Gastrocnemius medialis (tissue), 4 donors: Measurements from ENCODE around the gene HDAC4. TPM values are rescaled to one million over a fixed set of nuclear protein-coding genes. Genes with fewer than 3 reads are reported as not detected.

Experiments
- ATAC-seq, 2 donors: fragments of 150-250 bp; one replicate each; pipeline ENCODE4 v1.9.1; 2016
- DNase-seq, 2 donors: peaks; one replicate each; pipeline ENCODE4 v3.0.0-alpha.2; 2019
- H3K27ac ChIP-seq, 4 donors: fragments of 200-600 bp; sonication (generic); 1 replicate in 1 of 4; 2 replicates in 3 of 4; pipeline ENCODE4 v1.5.1; 2016 to 2018; ENCODE audit warnings: mild to moderate bottlenecking in 2 of 4, moderate library complexity in 1 of 4
- H3K27me3 ChIP-seq, 3 donors: fragments of 200-600 bp; sonication (generic) in 2 of 3; 1 replicate in 1 of 3; 2 replicates in 2 of 3; pipeline versions ENCODE4 v1.5.1 to v1.6.0; 2016 to 2019; ENCODE audit warnings: mild to moderate bottlenecking in 1 of 3, moderate library complexity in 1 of 3
- H3K36me3 ChIP-seq, 2 donors: fragments of 200-600 bp; sonication (generic) in 1 of 2; one replicate each; pipeline ENCODE4 v1.5.1; 2017 to 2018
- H3K4me1 ChIP-seq, 2 donors: fragments of 200-600 bp; sonication (generic) in 1 of 2; one replicate each; pipeline ENCODE4 v1.5.1; 2016 to 2017; ENCODE audit warnings: mild to moderate bottlenecking in 2 of 2
- H3K4me3 ChIP-seq, 4 donors: fragments of 200-600 bp; sonication (generic) in 3 of 4; 1 replicate in 1 of 4; 2 replicates in 3 of 4; pipeline ENCODE4 v1.5.1; 2016 to 2019; ENCODE audit warnings: mild to moderate bottlenecking in 2 of 4
- H3K9me3 ChIP-seq, 3 donors: fragments of 200-600 bp; sonication (generic) in 2 of 3; 1 replicate in 1 of 3; 2 replicates in 2 of 3; pipeline ENCODE4 v1.5.1; 2016 to 2019
- POLR2A ChIP-seq, 2 donors: fragments of 450-650 bp; IDR thresholded peaks; one replicate each; pipeline ENCODE4 v1.6.1; 2017; ENCODE audit warnings: antibody characterized with exemption in 2 of 2, mild to moderate bottlenecking in 2 of 2, moderate library complexity in 2 of 2
- in situ Hi-C, 4 donors: fragments of 200-750 bp; cut with MboI; loops; one replicate each; pipeline versions ENCODE4 v1.15.0 to v1.8.0; 2017; ENCODE audit warnings: low sequenced_read_pairs in 4 of 4
- intact Hi-C: fragments of 100-400 bp; cut with DNase I; formaldehyde crosslinking; loops from one replicate; pipeline ENCODE4 v1.15.1; 2023; ENCODE audit warnings: low total_unique reads
- total RNA-seq, 4 donors: library from RNA; depleted of rRNA; stranded (reverse); fragments of >200 nt; gene quantifications; one replicate each; pipeline versions ENCODE4 v1.1.0 to v1.2.3, GENCODE V29; 2016
- TF ChIP-seq, protein P1 (sequence below), 5 experiments: fragments of 450-650 bp in 3 of 5; fragments of 200-600 bp in 2 of 5; sonication (generic) in 2 of 5; IDR thresholded peaks in 4 of 5; conservative IDR thresholded peaks in 1 of 5; 1 replicate in 4 of 5; 2 replicates in 1 of 5; pipeline ENCODE4 v1.5.1; 2016 to 2019; ENCODE audit warnings: antibody characterized with exemption in 5 of 5, mild to moderate bottlenecking in 3 of 5, moderate library complexity in 3 of 5

The HDAC4 gene
- total RNA-seq, 4 donors from 2014 or later, result 23.6 to 257 (median 119) TPM

DNA sequence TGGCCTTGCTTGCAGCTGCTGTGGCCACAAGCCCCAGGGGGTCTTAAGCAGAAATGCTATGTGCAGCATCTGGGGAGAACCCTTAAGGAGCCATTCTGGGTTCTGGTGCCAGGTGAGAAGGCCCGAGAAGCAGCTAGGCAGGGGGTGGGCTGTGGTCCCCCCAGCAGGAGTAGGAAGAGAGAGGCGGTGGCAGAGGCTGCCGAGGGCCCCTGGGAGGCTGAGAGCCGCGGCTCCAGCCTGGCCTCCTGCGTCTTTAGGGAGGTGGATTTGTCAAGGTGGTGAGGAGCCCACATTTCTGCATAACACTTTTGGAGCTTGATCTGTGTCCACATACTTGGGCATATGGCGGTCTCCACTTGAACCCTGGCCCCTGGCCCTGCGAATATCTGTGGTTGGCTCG is 356.5 kb downstream of the HDAC4 start:
- in situ Hi-C loops (loop anchor here in 3 of 4 donors (25.0 kb wide), 3 partner anchors 843 to 1093 kb away; partner anchors contain the start of genes COPS9 (in 1 of the 3) and OTOS (in 1 of the 3)), intact Hi-C loops (no loop called here)
- Histone ChIP-seq H3K36me3 (no peaks in the 10 kb centered on the region), H3K27me3 (no peaks in the 10 kb centered on the region), H3K27ac (no peak overlapping the region), H3K4me1 (peaks cover 0 to 3% of the 10 kb centered on the region in 2 donors), H3K9me3 (no peaks in the 10 kb centered on the region), H3K4me3 (no peak overlapping the region)
- no peak for TF ChIP-seq POLR2A (IDR thresholded peaks at IDR 0.05)
- TF ChIP-seq, protein P1, sequence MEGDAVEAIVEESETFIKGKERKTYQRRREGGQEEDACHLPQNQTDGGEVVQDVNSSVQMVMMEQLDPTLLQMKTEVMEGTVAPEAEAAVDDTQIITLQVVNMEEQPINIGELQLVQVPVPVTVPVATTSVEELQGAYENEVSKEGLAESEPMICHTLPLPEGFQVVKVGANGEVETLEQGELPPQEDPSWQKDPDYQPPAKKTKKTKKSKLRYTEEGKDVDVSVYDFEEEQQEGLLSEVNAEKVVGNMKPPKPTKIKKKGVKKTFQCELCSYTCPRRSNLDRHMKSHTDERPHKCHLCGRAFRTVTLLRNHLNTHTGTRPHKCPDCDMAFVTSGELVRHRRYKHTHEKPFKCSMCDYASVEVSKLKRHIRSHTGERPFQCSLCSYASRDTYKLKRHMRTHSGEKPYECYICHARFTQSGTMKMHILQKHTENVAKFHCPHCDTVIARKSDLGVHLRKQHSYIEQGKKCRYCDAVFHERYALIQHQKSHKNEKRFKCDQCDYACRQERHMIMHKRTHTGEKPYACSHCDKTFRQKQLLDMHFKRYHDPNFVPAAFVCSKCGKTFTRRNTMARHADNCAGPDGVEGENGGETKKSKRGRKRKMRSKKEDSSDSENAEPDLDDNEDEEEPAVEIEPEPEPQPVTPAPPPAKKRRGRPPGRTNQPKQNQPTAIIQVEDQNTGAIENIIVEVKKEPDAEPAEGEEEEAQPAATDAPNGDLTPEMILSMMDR (IDR thresholded peaks at IDR 0.05 in 4 of 5, conservative IDR thresholded peaks at IDR 0.05 in 1 of 5), result no peak
- no peak for ATAC-seq
- DNase-seq, result no peak

DNA sequence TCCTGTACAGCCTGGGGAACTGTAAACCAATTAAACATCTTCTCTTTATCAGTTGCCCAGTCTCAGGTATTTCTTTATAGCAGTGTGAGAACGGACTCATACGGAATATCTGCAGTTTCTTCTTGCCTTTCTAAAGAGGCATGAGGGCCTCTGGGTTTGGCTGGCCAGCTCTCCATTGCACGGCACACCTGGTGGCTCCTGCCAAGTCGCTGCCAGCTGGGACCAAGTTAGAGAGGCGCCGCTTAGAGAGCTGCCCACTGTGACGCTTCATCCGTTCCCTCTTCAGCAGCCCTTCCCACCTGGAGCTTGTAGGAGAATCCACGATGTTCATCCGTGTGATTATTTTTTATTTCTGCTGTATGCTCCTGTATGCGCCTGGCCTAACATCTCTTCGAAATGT is 357.5 kb downstream of the HDAC4 start:
- Histone ChIP-seq H3K4me3 (no peak overlapping the region), H3K27ac (no peak overlapping the region), H3K27me3 (no peaks in the 10 kb centered on the region), H3K9me3 (no peaks in the 10 kb centered on the region), H3K36me3 (no peaks in the 10 kb centered on the region), H3K4me1 (peaks cover 0 to 3% of the 10 kb centered on the region in 2 donors)
- intact Hi-C loops (no loop called here), in situ Hi-C loops (loop anchor here in 3 of 4 donors (25.0 kb wide), 3 partner anchors 844 to 1094 kb away; partner anchors contain the start of genes COPS9 (in 1 of the 3) and OTOS (in 1 of the 3))
- TF ChIP-seq POLR2A (IDR thresholded peaks at IDR 0.05), result no peak
- TF ChIP-seq, protein P1 (IDR thresholded peaks at IDR 0.05 in 4 of 5, conservative IDR thresholded peaks at IDR 0.05 in 1 of 5), result no peak
- ATAC-seq (no peak), DNase-seq (no peak)

DNA sequence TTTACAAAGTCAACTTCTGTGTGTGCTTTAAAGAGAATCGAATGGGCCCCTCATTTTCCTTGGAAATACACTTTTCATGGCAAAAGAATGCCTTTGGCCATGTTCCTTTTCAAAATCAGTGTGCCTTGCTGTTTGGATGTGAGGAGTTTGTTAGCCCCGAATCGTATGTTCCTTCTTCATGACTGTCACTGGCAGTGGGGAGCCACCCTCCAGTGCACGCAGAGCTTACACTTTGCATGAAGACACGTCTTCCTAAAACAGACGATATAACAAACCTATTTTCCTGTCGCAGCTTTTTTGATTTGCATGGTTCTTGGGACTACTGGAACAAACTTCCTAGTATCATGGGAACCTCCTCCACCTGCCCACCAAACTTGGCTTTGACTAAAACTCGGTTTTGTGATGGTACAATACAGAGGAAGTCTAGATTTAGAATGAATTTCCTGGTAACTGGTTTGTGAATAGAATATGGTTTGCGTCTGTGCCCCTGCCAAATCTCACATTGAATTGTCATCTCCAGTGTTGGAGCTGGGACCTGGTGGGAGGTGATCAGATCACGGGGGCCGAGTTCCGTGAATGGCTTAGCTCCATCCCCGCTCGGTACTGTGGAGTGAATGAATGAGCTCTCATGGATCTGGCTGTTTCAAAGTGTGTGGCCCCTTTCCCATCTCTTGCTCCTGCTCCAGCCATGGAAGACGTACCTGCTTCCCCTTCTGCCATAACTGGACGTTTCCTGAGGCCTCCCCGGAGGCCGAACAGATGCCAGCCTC is 358.1 kb downstream of the HDAC4 start:
- ATAC-seq, result no peak
- no peak overlapping the region for H3K27ac ChIP-seq
- in situ Hi-C loops (loop anchor here in 3 of 4 donors (25.0 kb wide), 3 partner anchors 845 to 1095 kb away; partner anchors contain the start of genes COPS9 (in 1 of the 3) and OTOS (in 1 of the 3)), intact Hi-C loops (no loop called here)
- no peak overlapping the region for H3K4me3 ChIP-seq
- H3K36me3 ChIP-seq, result no peaks in the 10 kb centered on the region
- H3K9me3 ChIP-seq, result no peaks in the 10 kb centered on the region
- TF ChIP-seq POLR2A (IDR thresholded peaks at IDR 0.05), result no peak
- TF ChIP-seq, protein P1 (IDR thresholded peaks at IDR 0.05 in 4 of 5, conservative IDR thresholded peaks at IDR 0.05 in 1 of 5), result no peak
- H3K4me1 ChIP-seq, result peaks cover 0 to 3% of the 10 kb centered on the region in 2 donors
- no peak for DNase-seq
- no peaks in the 10 kb centered on the region for H3K27me3 ChIP-seq

DNA sequence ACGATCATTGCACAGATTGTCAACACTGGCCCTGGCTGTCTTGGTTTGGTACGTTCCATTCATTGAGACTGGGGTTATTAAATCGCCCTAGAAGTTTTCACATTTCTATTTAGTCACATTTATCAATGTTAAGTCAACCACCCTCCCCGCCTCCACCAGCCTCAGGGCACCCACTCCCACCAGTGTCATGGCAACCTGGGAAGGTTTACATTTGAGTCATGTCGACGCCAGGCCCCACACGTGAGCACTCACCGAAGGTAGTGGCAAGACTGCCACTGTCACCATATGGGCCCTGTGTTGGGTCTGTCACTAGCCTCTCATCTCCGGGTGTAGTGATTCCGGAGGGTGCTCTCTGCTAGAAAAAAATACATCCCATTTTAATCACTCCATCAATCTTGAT is 358.8 kb downstream of the HDAC4 start:
- in situ Hi-C loops (loop anchor here in 3 of 4 donors (25.0 kb wide), 3 partner anchors 845 to 1095 kb away; partner anchors contain the start of genes COPS9 (in 1 of the 3) and OTOS (in 1 of the 3)), intact Hi-C loops (no loop called here)
- Histone ChIP-seq H3K36me3 (no peaks in the 10 kb centered on the region), H3K4me3 (no peak overlapping the region), H3K9me3 (no peaks in the 10 kb centered on the region), H3K27ac (no peak overlapping the region), H3K27me3 (no peaks in the 10 kb centered on the region), H3K4me1 (peaks cover 0 to 3% of the 10 kb centered on the region in 2 donors)
- ATAC-seq (no peak), DNase-seq (no peak)
- TF ChIP-seq, protein P1 (IDR thresholded peaks at IDR 0.05 in 4 of 5, conservative IDR thresholded peaks at IDR 0.05 in 1 of 5), result no peak
- no peak for TF ChIP-seq POLR2A (IDR thresholded peaks at IDR 0.05)
